Measurements from ENCODE around the gene DGKE.

Gene DGKE

DNA sequence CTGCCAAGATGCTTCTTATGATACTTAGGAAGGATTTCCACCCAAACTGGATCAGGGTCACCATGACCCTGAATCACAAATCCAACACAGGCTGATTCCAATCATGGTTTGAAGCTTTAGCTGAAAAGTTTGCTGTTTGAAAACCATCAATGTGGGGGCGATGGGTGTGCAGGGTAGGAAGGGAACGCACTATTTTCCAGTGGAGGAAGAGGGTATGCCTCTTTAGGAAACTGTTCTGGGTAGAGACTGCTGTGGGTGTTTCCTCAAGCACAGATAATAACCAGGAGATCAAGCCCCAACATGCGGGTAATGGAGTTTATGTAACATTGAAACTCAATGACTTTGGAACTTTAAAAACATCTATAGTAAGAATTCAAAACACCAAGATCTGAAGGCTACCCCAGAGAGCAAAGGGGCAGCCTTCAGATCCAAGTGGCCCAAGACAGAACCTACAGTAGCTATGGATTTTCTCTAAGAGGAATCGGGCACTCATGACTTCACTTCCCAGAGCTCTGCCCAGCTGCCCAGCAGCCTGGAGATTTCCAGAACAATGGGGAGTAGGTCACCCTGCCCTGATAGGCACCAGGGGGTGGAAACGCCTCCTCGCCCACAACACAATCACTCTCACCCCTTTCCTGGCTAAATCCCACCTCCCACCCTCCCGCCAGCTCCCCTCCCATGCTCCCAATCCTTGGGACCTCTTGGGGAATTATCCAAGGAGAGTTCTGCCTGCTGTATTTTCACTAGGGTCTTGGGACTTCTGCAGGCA, 57.1 kb downstream of the DGKE start:
- Histone ChIP-seq H3K36me3 (ENCODE audit: control insufficient read depth, insufficient read depth, low read length) (peaks cover 45% of the 10 kb centered on the region), H3K9me3 (ENCODE audit: control insufficient read depth, insufficient read depth, low read length) (peaks cover 19% of the 10 kb centered on the region), H3K27ac (ENCODE audit: low read depth, low read length) (no peak overlapping the region), H3K9ac (ENCODE audit: low read depth, low read length) (no peak overlapping the region), H3K27me3 (ENCODE audit: control insufficient read depth, insufficient read depth, low read length) (no peaks in the 10 kb centered on the region), H3K4me3 (ENCODE audit: low read depth, low read length) (no peak overlapping the region), H3K4me1 (ENCODE audit: control insufficient read depth, insufficient read depth, low read length) (peaks cover 2% of the 10 kb centered on the region; the same call in 1 of the 2 replicates)

GRCh38 chr17:56891751-56892150, 57.8 kb downstream of the DGKE start:
- Histone ChIP-seq H3K27me3 (ENCODE audit: control insufficient read depth, insufficient read depth, low read length) (no peaks in the 10 kb centered on the region), H3K27ac (ENCODE audit: low read depth, low read length) (no peak overlapping the region), H3K4me3 (ENCODE audit: low read depth, low read length) (no peak overlapping the region), H3K9ac (ENCODE audit: low read depth, low read length) (no peak overlapping the region), H3K4me1 (ENCODE audit: control insufficient read depth, insufficient read depth, low read length) (peaks cover 6% of the 10 kb centered on the region; the same call in 1 of the 2 replicates), H3K9me3 (ENCODE audit: control insufficient read depth, insufficient read depth, low read length) (peaks cover 19% of the 10 kb centered on the region), H3K36me3 (ENCODE audit: control insufficient read depth, insufficient read depth, low read length) (peaks cover 45% of the 10 kb centered on the region)

DNA sequence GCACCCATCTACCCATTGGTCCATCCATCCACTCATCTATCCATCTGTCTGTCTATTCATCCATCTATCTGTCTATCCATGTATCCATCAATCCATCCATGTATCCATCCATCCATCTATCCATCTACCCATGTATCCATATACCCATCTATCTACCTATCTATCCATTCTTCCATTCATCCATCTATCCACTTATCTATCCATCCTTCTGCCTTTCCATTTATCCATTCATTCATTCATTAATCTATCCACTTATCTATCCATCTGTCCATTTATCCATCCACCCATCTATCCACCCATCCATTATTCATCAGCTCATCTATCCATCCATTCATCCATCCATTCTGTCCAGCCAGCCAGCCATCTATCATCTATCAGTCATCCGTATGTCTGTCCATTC, 58.4 kb downstream of the DGKE start:
- Histone ChIP-seq H3K4me1 (ENCODE audit: control insufficient read depth, insufficient read depth, low read length) (peaks cover 6% of the 10 kb centered on the region; the same call in 1 of the 2 replicates), H3K27me3 (ENCODE audit: control insufficient read depth, insufficient read depth, low read length) (no peaks in the 10 kb centered on the region), H3K27ac (ENCODE audit: low read depth, low read length) (no peak overlapping the region), H3K36me3 (ENCODE audit: control insufficient read depth, insufficient read depth, low read length) (peaks cover 50% of the 10 kb centered on the region), H3K4me3 (ENCODE audit: low read depth, low read length) (no peak overlapping the region), H3K9me3 (ENCODE audit: control insufficient read depth, insufficient read depth, low read length) (peaks cover 14% of the 10 kb centered on the region), H3K9ac (ENCODE audit: low read depth, low read length) (no peak overlapping the region)

GRCh38 chr17:56893503-56893902, 59.6 kb downstream of the DGKE start:
- Histone ChIP-seq H3K4me1 (ENCODE audit: control insufficient read depth, insufficient read depth, low read length) (peaks cover 6% of the 10 kb centered on the region; the same call in 1 of the 2 replicates), H3K27me3 (ENCODE audit: control insufficient read depth, insufficient read depth, low read length) (no peaks in the 10 kb centered on the region), H3K27ac (ENCODE audit: low read depth, low read length) (no peak overlapping the region), H3K36me3 (ENCODE audit: control insufficient read depth, insufficient read depth, low read length) (peaks cover 61% of the 10 kb centered on the region), H3K9me3 (ENCODE audit: control insufficient read depth, insufficient read depth, low read length) (peaks cover 3% of the 10 kb centered on the region), H3K9ac (ENCODE audit: low read depth, low read length) (no peak overlapping the region), H3K4me3 (ENCODE audit: low read depth, low read length) (no peak overlapping the region)

- Histone ChIP-seq H3K27me3 (ENCODE audit: control insufficient read depth, insufficient read depth, low read length) (no peaks in the 10 kb centered on the region), H3K36me3 (ENCODE audit: control insufficient read depth, insufficient read depth, low read length) (peaks cover 71% of the 10 kb centered on the region), H3K27ac (ENCODE audit: low read depth, low read length) (no peak overlapping the region), H3K4me1 (ENCODE audit: control insufficient read depth, insufficient read depth, low read length) (peaks cover 6% of the 10 kb centered on the region; the same call in 1 of the 2 replicates), H3K9me3 (ENCODE audit: control insufficient read depth, insufficient read depth, low read length) (no peaks in the 10 kb centered on the region), H3K9ac (ENCODE audit: low read depth, low read length) (no peak overlapping the region), H3K4me3 (ENCODE audit: low read depth, low read length) (no peak overlapping the region)
Observed at GRCh38 chr17:56894859-56895455, 61.0 kb downstream of the DGKE start.

DNA sequence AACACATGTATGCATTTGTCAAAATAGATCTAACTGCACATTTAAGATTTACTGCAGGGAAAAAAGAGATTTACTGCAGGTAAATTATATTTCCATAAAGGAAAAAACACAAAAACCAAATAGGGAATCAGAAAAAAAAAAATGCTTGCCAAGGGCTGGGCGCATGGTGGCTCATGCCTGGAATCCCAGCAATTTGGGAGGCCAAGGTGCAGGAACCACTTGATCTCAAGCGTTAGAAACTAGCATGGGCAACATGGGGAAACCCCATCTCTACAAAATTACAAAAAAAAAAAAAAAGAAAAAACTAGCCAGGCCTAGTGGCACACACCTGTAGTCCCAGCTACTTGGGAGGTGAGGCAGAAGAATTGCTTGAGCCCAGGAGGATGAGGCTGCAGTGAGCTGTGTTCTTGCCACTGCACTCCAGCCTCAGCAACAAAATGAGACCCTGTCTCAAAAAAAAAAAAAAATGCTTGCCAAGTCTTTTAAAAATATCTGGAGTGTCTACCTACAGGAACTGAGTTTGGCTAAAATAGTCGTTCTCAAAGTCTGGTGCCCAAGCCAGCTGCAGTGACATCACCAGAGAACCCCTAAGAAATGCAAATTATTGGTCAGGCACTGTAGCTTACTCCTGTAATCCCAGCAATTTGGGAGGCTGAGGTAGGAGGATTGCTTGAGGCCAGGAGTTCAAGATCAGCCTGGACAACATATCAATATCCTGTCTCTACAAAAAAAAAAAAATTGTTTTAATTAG, 62.4 kb downstream of the DGKE start:
- Histone ChIP-seq H3K9ac (ENCODE audit: low read depth, low read length) (no peak overlapping the region), H3K36me3 (ENCODE audit: control insufficient read depth, insufficient read depth, low read length) (peaks cover 70% of the 10 kb centered on the region), H3K9me3 (ENCODE audit: control insufficient read depth, insufficient read depth, low read length) (no peaks in the 10 kb centered on the region), H3K4me1 (ENCODE audit: control insufficient read depth, insufficient read depth, low read length) (peaks cover 6% of the 10 kb centered on the region; the same call in 1 of the 2 replicates), H3K27me3 (ENCODE audit: control insufficient read depth, insufficient read depth, low read length) (no peaks in the 10 kb centered on the region), H3K4me3 (ENCODE audit: low read depth, low read length) (no peak overlapping the region), H3K27ac (ENCODE audit: low read depth, low read length) (no peak overlapping the region)

- peaks cover 72% of the 10 kb centered on the region for H3K36me3 ChIP-seq (ENCODE audit: control insufficient read depth, insufficient read depth, low read length)
- no peak overlapping the region for H3K27ac ChIP-seq (ENCODE audit: low read depth, low read length)
- H3K4me3 ChIP-seq (ENCODE audit: low read depth, low read length) = no peak overlapping the region
- no peaks in the 10 kb centered on the region for H3K9me3 ChIP-seq (ENCODE audit: control insufficient read depth, insufficient read depth, low read length)
- peaks cover 6% of the 10 kb centered on the region; the same call in 1 of the 2 replicates for H3K4me1 ChIP-seq (ENCODE audit: control insufficient read depth, insufficient read depth, low read length)
- H3K9ac ChIP-seq (ENCODE audit: low read depth, low read length) = no peak overlapping the region
- no peaks in the 10 kb centered on the region for H3K27me3 ChIP-seq (ENCODE audit: control insufficient read depth, insufficient read depth, low read length)
Observed at GRCh38 chr17:56896968-56897359, 63.0 kb downstream of the DGKE start.

DNA sequence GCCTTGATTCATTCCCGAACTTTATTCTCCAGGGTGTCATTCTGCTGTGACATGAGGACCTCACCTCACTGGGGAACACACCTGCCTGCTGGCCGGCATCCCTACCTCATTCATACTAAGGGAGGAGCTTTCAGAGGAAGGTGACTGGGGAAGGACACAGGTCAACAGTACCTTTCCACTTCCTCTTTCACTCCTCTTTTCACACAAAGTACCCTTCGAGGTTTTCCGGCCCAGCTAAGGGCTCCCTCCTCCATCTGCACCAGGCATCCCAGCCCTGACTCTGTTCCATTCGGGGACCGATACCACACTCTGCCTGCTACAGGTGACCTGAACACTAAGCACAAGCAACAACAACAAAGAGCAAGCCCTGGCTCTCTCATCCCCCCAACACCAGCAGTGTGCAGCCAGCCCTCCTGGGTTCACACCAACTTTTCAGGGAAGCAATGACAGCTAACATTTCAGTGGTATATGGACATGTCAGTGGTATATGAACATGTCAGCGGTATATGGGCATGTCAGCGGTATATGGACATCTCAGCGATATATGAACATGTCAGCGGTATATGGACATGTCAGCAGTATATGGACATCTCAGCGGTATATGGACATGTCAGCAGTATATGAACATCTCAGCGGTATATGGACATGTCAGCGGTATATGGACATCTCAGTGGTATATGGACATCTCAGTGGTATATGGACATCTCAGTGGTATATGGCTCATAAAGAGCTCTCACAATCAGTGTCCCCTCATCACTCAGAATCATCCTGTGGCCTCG, 63.9 kb downstream of the DGKE start:
- Histone ChIP-seq H3K9me3 (ENCODE audit: control insufficient read depth, insufficient read depth, low read length) (no peaks in the 10 kb centered on the region), H3K27ac (ENCODE audit: low read depth, low read length) (no peak overlapping the region), H3K9ac (ENCODE audit: low read depth, low read length) (no peak overlapping the region), H3K4me3 (ENCODE audit: low read depth, low read length) (no peak overlapping the region), H3K4me1 (ENCODE audit: control insufficient read depth, insufficient read depth, low read length) (peaks cover 6% of the 10 kb centered on the region; the same call in 1 of the 2 replicates), H3K36me3 (ENCODE audit: control insufficient read depth, insufficient read depth, low read length) (peaks cover 74% of the 10 kb centered on the region), H3K27me3 (ENCODE audit: control insufficient read depth, insufficient read depth, low read length) (no peaks in the 10 kb centered on the region)

- Histone ChIP-seq H3K4me1 (ENCODE audit: control insufficient read depth, insufficient read depth, low read length) (peaks cover 6% of the 10 kb centered on the region; the same call in 1 of the 2 replicates), H3K27me3 (ENCODE audit: control insufficient read depth, insufficient read depth, low read length) (no peaks in the 10 kb centered on the region), H3K9me3 (ENCODE audit: control insufficient read depth, insufficient read depth, low read length) (no peaks in the 10 kb centered on the region), H3K9ac (ENCODE audit: low read depth, low read length) (no peak overlapping the region), H3K36me3 (ENCODE audit: control insufficient read depth, insufficient read depth, low read length) (peaks cover 75% of the 10 kb centered on the region), H3K4me3 (ENCODE audit: low read depth, low read length) (no peak overlapping the region), H3K27ac (ENCODE audit: low read depth, low read length) (no peak overlapping the region)
Observed at GRCh38 chr17:56898874-56899273, 64.9 kb downstream of the DGKE start.

- Histone ChIP-seq H3K9ac (ENCODE audit: low read depth, low read length) (no peak overlapping the region), H3K36me3 (ENCODE audit: control insufficient read depth, insufficient read depth, low read length) (peaks cover 77% of the 10 kb centered on the region), H3K9me3 (ENCODE audit: control insufficient read depth, insufficient read depth, low read length) (no peaks in the 10 kb centered on the region), H3K27me3 (ENCODE audit: control insufficient read depth, insufficient read depth, low read length) (no peaks in the 10 kb centered on the region), H3K27ac (ENCODE audit: low read depth, low read length) (no peak overlapping the region), H3K4me3 (ENCODE audit: low read depth, low read length) (no peak overlapping the region), H3K4me1 (ENCODE audit: control insufficient read depth, insufficient read depth, low read length) (peaks cover 6% of the 10 kb centered on the region; the same call in 1 of the 2 replicates)
Observed at GRCh38 chr17:56899403-56899802, 65.5 kb downstream of the DGKE start.
